CD4-positive, alpha-beta T cell (primary cell): ENCODE data around the gene EGFR. TPM values are rescaled to one million over a fixed set of nuclear protein-coding genes. Genes with fewer than 3 reads are reported as not detected.

Experiments
- ATAC-seq: fragments of 200-7000 bp; cut with Tn5 transposase; one replicate; pipeline ENCODE4 v1.10.0; 2022; ENCODE audit warnings: mild to moderate bottlenecking; ENCODE audit not compliant: poor library complexity
- CTCF ChIA-PET: fragments of 350-600 bp; sonication (Branson Sonifier 250); formaldehyde crosslinking; loops from one replicate; lab custom pipeline; 2021; ENCODE audit warnings: antibody characterized with exemption, inconsistent platforms; lab: Charles Lee
- POLR2A ChIA-PET: fragments of 350-600 bp; sonication (Branson Sonifier 250); formaldehyde crosslinking; loops from one replicate; lab custom pipeline; 2021; ENCODE audit warnings: antibody characterized with exemption, inconsistent platforms; lab: Charles Lee
- DNase-seq, 14 experiments: peaks; one replicate each; pipeline ENCODE4 v3.0.0-alpha.2; 2013 to 2020; ENCODE audit warnings: mixed read lengths in 2 of 14
- H3K27ac ChIP-seq, 2 donors: one replicate each; pipeline versions ENCODE4 v1.5.1 to v1.7.0; 2013; ENCODE audit warnings: low read length in 2 of 2, low read depth in 1 of 2, mild to moderate bottlenecking in 1 of 2
- H3K27me3 ChIP-seq, 2 experiments: 1 replicate in 1 of 2; 2 replicates in 1 of 2; pipeline versions ENCODE4 v1.6.1 to v1.7.0; 2013; ENCODE audit warnings: low read length in 2 of 2, control low read depth in 1 of 2, mild to moderate bottlenecking in 1 of 2, moderate library complexity in 1 of 2; ENCODE audit not compliant: insufficient read depth in 2 of 2, control insufficient read depth in 1 of 2
- H3K36me3 ChIP-seq: one replicate; pipeline ENCODE4 v1.6.1; 2013; ENCODE audit warnings: low read length, control low read depth; ENCODE audit not compliant: insufficient read depth
- H3K4me1 ChIP-seq: one replicate; pipeline ENCODE4 v1.6.1; 2013; ENCODE audit warnings: low read length, control low read depth; ENCODE audit not compliant: insufficient read depth
- H3K4me3 ChIP-seq: one replicate; pipeline ENCODE4 v1.5.1; 2013; ENCODE audit warnings: mild to moderate bottlenecking, low read length, moderate library complexity
- H3K9me3 ChIP-seq, 2 experiments: 1 replicate in 1 of 2; 2 replicates in 1 of 2; pipeline versions ENCODE4 v1.6.1 to v1.7.0; 2013; ENCODE audit warnings: low read length in 2 of 2, mild to moderate bottlenecking in 2 of 2, control low read depth in 1 of 2, moderate library complexity in 1 of 2; ENCODE audit not compliant: control insufficient read depth in 1 of 2, insufficient read depth in 1 of 2
- H3K27ac Mint-ChIP-seq: one replicate; pipeline ENCODE4 v1.8.0; 2020; ENCODE audit warnings: mixed read lengths
- H3K27me3 Mint-ChIP-seq: one replicate; pipeline ENCODE4 v1.8.0; 2021; ENCODE audit warnings: mixed read lengths
- H3K36me3 Mint-ChIP-seq: one replicate; pipeline ENCODE4 v1.8.0; 2021; ENCODE audit warnings: low read depth, mixed read lengths
- H3K4me1 Mint-ChIP-seq: one replicate; pipeline ENCODE4 v1.8.0; 2021; ENCODE audit warnings: low read depth, mixed read lengths
- H3K4me3 Mint-ChIP-seq: one replicate; pipeline ENCODE4 v1.8.0; 2020; ENCODE audit warnings: mild to moderate bottlenecking, mixed read lengths
- H3K9me3 Mint-ChIP-seq: one replicate; pipeline ENCODE4 v1.8.0; 2020; ENCODE audit warnings: mixed read lengths
- intact Hi-C, 2 experiments: fragments of 100-400 bp; cut with DNase I in 1 of 2; cut with micrococcal nuclease in 1 of 2; formaldehyde crosslinking; loops; one replicate each; pipeline versions ENCODE4 v1.15.1 to v1.9.0; 2023 to 2025; cut with DNase I, micrococcal nuclease
- total RNA-seq, 174 experiments: library from RNA in 2 of 174; stranded (reverse) in 2 of 174; gene quantifications; one replicate each; pipeline ENCODE4 v1.2.3 and lab custom pipeline; 2021 to 2026
- TF ChIP-seq, protein P1 (sequence below): fragments of 200-600 bp; IDR thresholded peaks from one replicate; pipeline ENCODE4 v1.8.0; 2022; ENCODE audit warnings: antibody characterized with exemption, mild to moderate bottlenecking

EGFR gene
- total RNA-seq, 2 experiments from 2014 or later, result not detected

DNA sequence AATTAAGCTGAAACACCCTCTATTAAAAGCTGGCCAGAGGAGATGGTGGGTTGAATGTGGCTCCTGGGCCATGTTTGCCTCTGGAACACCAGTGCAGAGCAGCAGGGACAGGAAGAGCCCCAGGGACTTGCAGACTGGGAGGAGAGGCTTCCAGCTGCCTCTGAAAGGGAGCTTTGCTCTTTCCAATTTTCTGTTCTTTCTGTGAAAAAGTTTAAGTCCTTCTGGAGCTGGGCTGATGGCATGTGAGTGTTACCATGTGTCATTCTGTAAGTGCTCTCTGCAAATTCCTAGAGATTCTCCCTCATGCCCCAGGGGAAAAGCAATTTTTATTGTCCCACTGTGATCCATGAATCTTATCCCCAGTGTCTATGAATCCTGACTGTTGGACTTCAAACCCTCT, 233.6 kb downstream of the EGFR start:
- H3K4me1 Mint-ChIP-seq, result peaks cover 8% of the 10 kb centered on the region
- no peaks in the 10 kb centered on the region for H3K36me3 Mint-ChIP-seq
- H3K4me3 Mint-ChIP-seq, result peak overlapping the region; percentile 11
- H3K9me3 Mint-ChIP-seq, result no peaks in the 10 kb centered on the region
- no peak overlapping the region for H3K27ac ChIP-seq
- DNase-seq, result no peak
- no peaks in the 10 kb centered on the region for H3K36me3 ChIP-seq
- POLR2A ChIA-PET, result no interaction called here
- peaks cover 71% of the 10 kb centered on the region for H3K27me3 Mint-ChIP-seq
- H3K27ac Mint-ChIP-seq, result no peak overlapping the region
- TF ChIP-seq, protein P1, sequence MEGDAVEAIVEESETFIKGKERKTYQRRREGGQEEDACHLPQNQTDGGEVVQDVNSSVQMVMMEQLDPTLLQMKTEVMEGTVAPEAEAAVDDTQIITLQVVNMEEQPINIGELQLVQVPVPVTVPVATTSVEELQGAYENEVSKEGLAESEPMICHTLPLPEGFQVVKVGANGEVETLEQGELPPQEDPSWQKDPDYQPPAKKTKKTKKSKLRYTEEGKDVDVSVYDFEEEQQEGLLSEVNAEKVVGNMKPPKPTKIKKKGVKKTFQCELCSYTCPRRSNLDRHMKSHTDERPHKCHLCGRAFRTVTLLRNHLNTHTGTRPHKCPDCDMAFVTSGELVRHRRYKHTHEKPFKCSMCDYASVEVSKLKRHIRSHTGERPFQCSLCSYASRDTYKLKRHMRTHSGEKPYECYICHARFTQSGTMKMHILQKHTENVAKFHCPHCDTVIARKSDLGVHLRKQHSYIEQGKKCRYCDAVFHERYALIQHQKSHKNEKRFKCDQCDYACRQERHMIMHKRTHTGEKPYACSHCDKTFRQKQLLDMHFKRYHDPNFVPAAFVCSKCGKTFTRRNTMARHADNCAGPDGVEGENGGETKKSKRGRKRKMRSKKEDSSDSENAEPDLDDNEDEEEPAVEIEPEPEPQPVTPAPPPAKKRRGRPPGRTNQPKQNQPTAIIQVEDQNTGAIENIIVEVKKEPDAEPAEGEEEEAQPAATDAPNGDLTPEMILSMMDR, result no peak
- H3K9me3 ChIP-seq, result no peaks in the 10 kb centered on the region
- peaks cover 29 to 34% of the 10 kb centered on the region in 2 experiments for H3K27me3 ChIP-seq
- peaks cover 18% of the 10 kb centered on the region for H3K4me1 ChIP-seq
- CTCF ChIA-PET, result no interaction called here
- no peak for ATAC-seq
- no peak overlapping the region for H3K4me3 ChIP-seq
- intact Hi-C loops, result loop anchor here in 1 of 2 experiments (10.0 kb wide), 1 partner anchor 712 kb away; the partner anchor contains the start of gene NIPSNAP2

- peak overlapping the region; percentile 56 for H3K4me3 Mint-ChIP-seq
- peaks cover 29 to 34% of the 10 kb centered on the region in 2 experiments for H3K27me3 ChIP-seq
- H3K27me3 Mint-ChIP-seq, result peaks cover 69% of the 10 kb centered on the region
- ChIA-PET POLR2A (no interaction called here), CTCF (no interaction called here)
- H3K4me1 ChIP-seq, result peaks cover 18% of the 10 kb centered on the region
- intact Hi-C loops, result loop anchor here in 1 of 2 experiments (10.0 kb wide), 1 partner anchor 712 kb away; the partner anchor contains the start of gene NIPSNAP2
- H3K27ac ChIP-seq, result no peak overlapping the region
- no peak overlapping the region for H3K4me3 ChIP-seq
- peaks cover 8% of the 10 kb centered on the region for H3K4me1 Mint-ChIP-seq
- TF ChIP-seq, protein P1, result no peak
- no peak overlapping the region for H3K27ac Mint-ChIP-seq
- H3K36me3 Mint-ChIP-seq, result no peaks in the 10 kb centered on the region
- no peaks in the 10 kb centered on the region for H3K36me3 ChIP-seq
- no peaks in the 10 kb centered on the region for H3K9me3 ChIP-seq
- no peaks in the 10 kb centered on the region for H3K9me3 Mint-ChIP-seq
- no peak for DNase-seq
- no peak for ATAC-seq
Observed at GRCh38 chr7:55253188-55253587, 234.4 kb downstream of the EGFR start.

DNA sequence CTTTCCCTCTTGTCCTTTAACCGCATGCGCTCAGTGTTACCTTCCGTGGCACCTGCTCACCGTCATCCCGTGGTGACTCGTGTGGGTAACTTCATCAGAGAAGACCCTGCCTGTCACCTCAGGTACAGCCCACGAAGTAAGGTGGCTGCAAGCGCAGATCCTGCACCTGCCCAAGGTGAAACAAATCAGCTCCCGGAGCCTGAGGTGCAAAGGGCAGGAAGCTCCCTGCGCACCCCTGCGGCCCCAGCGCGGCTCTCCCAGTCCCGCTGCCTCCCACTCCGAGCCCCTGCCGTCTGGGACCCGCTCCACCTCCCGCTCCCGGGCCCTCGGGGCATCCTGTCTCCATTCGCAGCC, 235.4 kb downstream of the EGFR start:
- Histone ChIP-seq H3K27ac (no peak overlapping the region), H3K27me3 (peaks cover 29 to 41% of the 10 kb centered on the region in 2 experiments), H3K4me3 (peak overlapping the region; percentile 41), H3K36me3 (no peaks in the 10 kb centered on the region), H3K9me3 (no peaks in the 10 kb centered on the region), H3K4me1 (peaks cover 18% of the 10 kb centered on the region)
- intact Hi-C loops, result loop anchor here in 1 of 2 experiments (2.0 to 10.0 kb wide), 2 partner anchors 479 to 711 kb away; partner anchors contain the start of gene NIPSNAP2
- DNase-seq (no peak), ATAC-seq (no peak)
- Mint-ChIP-seq H3K36me3 (no peaks in the 10 kb centered on the region), H3K27ac (no peak overlapping the region), H3K4me1 (peaks cover 8% of the 10 kb centered on the region), H3K9me3 (no peaks in the 10 kb centered on the region), H3K27me3 (peaks cover 65% of the 10 kb centered on the region), H3K4me3 (peak overlapping the region; percentile 62)
- TF ChIP-seq, protein P1, result no peak
- POLR2A ChIA-PET, result interaction anchor here (2.5 kb wide), 1 partner anchor 111 kb away, joined by 7 read pairs; the partner anchor contains the start of gene LANCL2
- CTCF ChIA-PET, result interaction anchor here (1.3 to 1.9 kb wide), 3 partner anchors 11 to 480 kb away, joined by 4 to 9 read pairs (median 6); no protein-coding TSS in a partner anchor
